ENCODE results near the gene COPG1. TPM values are rescaled to one million over a fixed set of nuclear protein-coding genes. Genes with fewer than 3 reads are reported as not detected.

The COPG1 gene
- total RNA-seq, 3 donors from 2014 or later = 157 to 274 (median 228) TPM

- H3K9me3 ChIP-seq = no peaks in the 10 kb centered on the region
- H3K4me3 ChIP-seq = no peak overlapping the region
- peaks cover 11% of the 10 kb centered on the region for H3K4me1 ChIP-seq (ENCODE audit: low read depth)
- ATAC-seq = no peak
- intact Hi-C loops (cut with DNase I, micrococcal nuclease) = no loop called here
- peaks cover 35% of the 10 kb centered on the region for H3K36me3 ChIP-seq (ENCODE audit: low read depth)
- TF ChIP-seq CTCF (IDR thresholded peaks at IDR 0.05) = no peak
- no peak for DNase-seq
Observed at GRCh38 chr3:129254536-129255230, 5.3 kb downstream of the COPG1 start.

GRCh38 chr3:129256270-129256669, 6.9 kb downstream of the COPG1 start:
- Histone ChIP-seq H3K36me3 (ENCODE audit: low read depth) (peaks cover 39% of the 10 kb centered on the region), H3K4me3 (no peak overlapping the region), H3K9me3 (no peaks in the 10 kb centered on the region), H3K4me1 (ENCODE audit: low read depth) (peaks cover 8% of the 10 kb centered on the region)
- TF ChIP-seq CTCF (IDR thresholded peaks at IDR 0.05) = no peak
- intact Hi-C loops (cut with DNase I, micrococcal nuclease) = no loop called here
- ATAC-seq (no peak), DNase-seq (no peak)

GRCh38 chr3:129257609-129258008, 8.2 kb downstream of the COPG1 start:
- H3K4me1 ChIP-seq (ENCODE audit: low read depth) = peaks cover 5% of the 10 kb centered on the region
- H3K9me3 ChIP-seq = no peaks in the 10 kb centered on the region
- H3K36me3 ChIP-seq (ENCODE audit: low read depth) = peaks cover 43% of the 10 kb centered on the region
- no peak for TF ChIP-seq CTCF (IDR thresholded peaks at IDR 0.05)
- intact Hi-C loops (cut with DNase I, micrococcal nuclease) = no loop called here
- DNase-seq (no peak), ATAC-seq (no peak)
- H3K4me3 ChIP-seq = no peak overlapping the region

GRCh38 chr3:129259612-129260477, 10.4 kb downstream of the COPG1 start:
- no peak for TF ChIP-seq CTCF (IDR thresholded peaks at IDR 0.05)
- peak; percentile 95 for ATAC-seq
- Histone ChIP-seq H3K36me3 (ENCODE audit: low read depth) (peaks cover 47% of the 10 kb centered on the region), H3K4me1 (ENCODE audit: low read depth) (peaks cover 5% of the 10 kb centered on the region), H3K9me3 (no peaks in the 10 kb centered on the region), H3K4me3 (no peak overlapping the region)
- peak in 2 of 3 donors; percentile 50 to 75 for DNase-seq
- intact Hi-C loops (cut with DNase I, micrococcal nuclease) = no loop called here

DNA sequence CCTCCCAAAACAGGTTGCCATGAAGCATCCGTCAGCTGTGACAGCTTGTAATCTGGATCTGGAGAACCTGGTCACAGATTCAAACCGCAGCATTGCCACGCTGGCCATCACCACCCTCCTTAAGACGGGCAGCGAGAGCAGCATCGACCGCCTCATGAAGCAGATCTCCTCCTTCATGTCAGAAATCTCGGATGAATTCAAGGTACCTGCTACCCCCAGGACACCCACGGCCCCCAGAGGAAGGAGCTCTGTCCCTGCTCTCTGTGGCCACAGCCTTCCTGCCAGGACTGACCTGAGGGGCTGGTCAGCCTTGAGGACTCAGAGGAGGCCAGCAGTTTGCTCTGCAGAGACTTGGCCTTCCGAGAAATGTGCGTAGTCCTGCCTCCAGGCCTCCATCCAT, 11.2 kb downstream of the COPG1 start:
- peaks cover 5% of the 10 kb centered on the region for H3K4me1 ChIP-seq (ENCODE audit: low read depth)

More for the DNA sequence above, 11.2 kb downstream of the COPG1 start:
- Histone ChIP-seq H3K36me3 (ENCODE audit: low read depth) (peaks cover 40% of the 10 kb centered on the region), H3K4me3 (no peak overlapping the region), H3K9me3 (no peaks in the 10 kb centered on the region)
- TF ChIP-seq CTCF (IDR thresholded peaks at IDR 0.05) = no peak
- DNase-seq = no peak
- ATAC-seq = no peak
- intact Hi-C loops (cut with DNase I, micrococcal nuclease) = no loop called here

All from mucosa of descending colon (tissue), 3 donors.